OCI-LY3 (cell line): Measurements from ENCODE around the gene CPT1A.

Experiments
- CTCF ChIP-seq: fragments of 200-600, 300-600 bp; sonication (generic); IDR thresholded peaks from 2 replicates; pipeline ENCODE4 v1.5.1; 2014; ENCODE audit warnings: antibody characterized with exemption, low read length, low read depth
- EZH2phosphoT487 ChIP-seq: fragments of 200-600 bp; shearing (Covaris generic); IDR thresholded peaks from 2 replicates; pipeline ENCODE4 v1.6.1; 2018; ENCODE audit warnings: antibody characterized with exemption, mixed run types, low read depth

GRCh38 chr11:68709062-68709461, 132.7 kb downstream of the CPT1A start:
- TF ChIP-seq CTCF (no peak), EZH2phosphoT487 (no peak)
